GM12878 (cell line): ENCODE data around the gene HMGN1. TPM values are rescaled to one million over a fixed set of nuclear protein-coding genes. Genes with fewer than 3 reads are reported as not detected.

ENCODE experiments used
- ATAC-seq: fragments of 200-7000 bp; cut with Tn5 transposase; 3 replicates; pipeline ENCODE4 v1.9.1; 2020; ENCODE audit warnings: mild to moderate bottlenecking, moderate library complexity
- BruUV-seq: library from RNA; stranded (reverse); fragments of 400-500 nt; replicated peaks from 2 replicates; lab custom pipeline; 2021; lab: Mats Ljungman, UMichigan
- CTCF ChIA-PET: fragments of 300-600 bp; sonication (Branson Sonifier 250); formaldehyde crosslinking; extraction: SDS; loops from one replicate; lab custom pipeline; 2021; ENCODE audit warnings: inconsistent platforms; lab: Yijun Ruan, JAX
- POLR2A ChIA-PET: fragments of 350-600 bp; formaldehyde crosslinking; extraction: SDS; loops from one replicate; lab custom pipeline; 2021; ENCODE audit warnings: inconsistent platforms; lab: Charles Lee
- RAD21 ChIA-PET: fragments of 300-600 bp; sonication (Branson Sonifier 250); formaldehyde crosslinking; loops from one replicate; lab custom pipeline; 2023; ENCODE audit warnings: antibody characterized with exemption; ENCODE audit not compliant: unreplicated experiment; lab: Charles Lee
- SMC1A ChIA-PET: fragments of 300-600 bp; sonication (Branson Sonifier 250); formaldehyde crosslinking; loops from one replicate; lab custom pipeline; 2023; ENCODE audit not compliant: unreplicated experiment, uncharacterized antibody; lab: Charles Lee
- DNase-seq: peaks from one replicate; pipeline ENCODE4 v3.0.0-alpha.2; 2011; ENCODE audit warnings: low read depth, low spot score
- FAIRE-seq: peaks from 3 replicates; lab custom pipeline; 2011; peaks lifted over from hg19 to GRCh38; lab: Jason Lieb, UNC
- H2AFZ ChIP-seq: 2 replicates; pipeline ENCODE4 v1.6.0; 2011; ENCODE audit warnings: low read depth, low read length, control low read depth; ENCODE audit not compliant: control insufficient read depth
- H3K27ac ChIP-seq: 2 replicates; pipeline ENCODE4 v1.5.1; 2011; ENCODE audit warnings: control low read depth; ENCODE audit not compliant: control insufficient read depth, insufficient read depth
- H3K27me3 ChIP-seq, 2 experiments: replicated peaks in 1 of 2; 2 replicates each; pipeline versions ENCODE4 v1.6.0 to v1.6.1; 2011; ENCODE audit warnings: low read length in 1 of 2; ENCODE audit not compliant: control insufficient read depth in 2 of 2, insufficient read depth in 2 of 2
- H3K36me3 ChIP-seq, 2 experiments: 2 replicates each; pipeline ENCODE4 v1.5.1; 2011; ENCODE audit warnings: low read length in 1 of 2; ENCODE audit not compliant: control insufficient read depth in 2 of 2, insufficient read depth in 2 of 2
- H3K4me1 ChIP-seq: 2 replicates; pipeline ENCODE4 v1.6.1; 2011; ENCODE audit warnings: mild to moderate bottlenecking, low read length, moderate library complexity, mixed read lengths; ENCODE audit not compliant: control insufficient read depth, insufficient read depth
- H3K4me2 ChIP-seq: 2 replicates; pipeline ENCODE4 v1.6.0; 2011; ENCODE audit warnings: control low read depth; ENCODE audit not compliant: control insufficient read depth, insufficient read depth
- H3K4me3 ChIP-seq: fragments of 200-600 bp; sonication (generic); 2 replicates; pipeline ENCODE4 v1.5.1; 2016
- H3K79me2 ChIP-seq: 2 replicates; pipeline ENCODE4 v1.6.0; 2011; ENCODE audit warnings: low read length; ENCODE audit not compliant: control insufficient read depth, insufficient read depth
- H3K9ac ChIP-seq: 2 replicates; pipeline ENCODE4 v1.8.0; 2011; ENCODE audit warnings: low read length, control low read depth, mixed read lengths; ENCODE audit not compliant: control insufficient read depth, insufficient read depth
- H3K9me3 ChIP-seq: replicated peaks from 3 replicates; pipeline ENCODE4 v1.5.1; 2011; ENCODE audit warnings: mild to moderate bottlenecking, low read length; ENCODE audit not compliant: control insufficient read depth, insufficient read depth
- H4K20me1 ChIP-seq: 2 replicates; pipeline ENCODE4 v1.6.0; 2011; ENCODE audit not compliant: control insufficient read depth, insufficient read depth
- ATF7 ChIP-seq: fragments of 450-650 bp; IDR thresholded peaks from 2 replicates; pipeline ENCODE4 v1.6.1; 2016; ENCODE audit warnings: low read depth, mild to moderate bottlenecking
- BCL11A ChIP-seq: IDR thresholded peaks from 2 replicates; pipeline ENCODE4 v1.6.1; 2011; ENCODE audit warnings: low read depth, low read length
- CEBPB ChIP-seq, 2 experiments: fragments of 150-350 bp in 1 of 2; IDR thresholded peaks; 2 replicates each; pipeline ENCODE4 v1.6.1; 2012 to 2014; ENCODE audit warnings: low read depth in 2 of 2, low read length in 2 of 2, borderline replicate concordance in 1 of 2, inconsistent platforms in 1 of 2
- CHD4 ChIP-seq: fragments of 200-600 bp; sonication (generic); IDR thresholded peaks from 2 replicates; pipeline ENCODE4 v1.6.1; 2016; ENCODE audit warnings: mild to moderate bottlenecking
- ELK1 ChIP-seq: IDR thresholded peaks from 2 replicates; pipeline ENCODE4 v1.6.1; 2012; ENCODE audit warnings: low read depth, low read length, improper control_type of control experiment
- EP300 ChIP-seq, 2 experiments: fragments of 150-350 bp in 1 of 2; IDR thresholded peaks; 2 replicates each; pipeline ENCODE4 v1.6.1; 2011 to 2012; ENCODE audit warnings: low read depth in 2 of 2, low read length in 2 of 2, borderline replicate concordance in 1 of 2, improper control_type of control experiment in 1 of 2, inconsistent platforms in 1 of 2; ENCODE audit not compliant: control insufficient read depth in 1 of 2
- ESRRA ChIP-seq: IDR thresholded peaks from 2 replicates; pipeline ENCODE4 v1.6.1; 2012; ENCODE audit warnings: mild to moderate bottlenecking, low read length, improper control_type of control experiment
- ETV6 ChIP-seq, 2 experiments: fragments of 450-650 bp in 1 of 2; IDR thresholded peaks in 1 of 2; conservative IDR thresholded peaks in 1 of 2; 2 replicates each; pipeline ENCODE4 v1.6.1; 2014; ENCODE audit warnings: antibody characterized with exemption in 1 of 2, borderline replicate concordance in 1 of 2, low read depth in 1 of 2, mild to moderate bottlenecking in 1 of 2, moderate library complexity in 1 of 2
- FOS ChIP-seq: IDR thresholded peaks from 3 replicates; pipeline ENCODE4 v1.6.1; 2011; ENCODE audit warnings: borderline replicate concordance; ENCODE audit not compliant: insufficient read length; ENCODE audit errors: extremely low read depth
- HDAC2 ChIP-seq: fragments of 200-600 bp; sonication (generic); IDR thresholded peaks from 2 replicates; pipeline ENCODE4 v1.6.1; 2017
- KLF5 ChIP-seq: fragments of 450-650 bp; IDR thresholded peaks from 2 replicates; pipeline ENCODE4 v1.6.1; 2014; ENCODE audit warnings: mild to moderate bottlenecking; ENCODE audit not compliant: partially characterized antibody
- MYB ChIP-seq: fragments of 150-350 bp; IDR thresholded peaks from 2 replicates; pipeline ENCODE4 v1.6.1; 2014; ENCODE audit warnings: mild to moderate bottlenecking, low read depth, low read length, borderline replicate concordance
- RBBP5 ChIP-seq: fragments of 200-600 bp; sonication (generic); conservative IDR thresholded peaks from 2 replicates; pipeline ENCODE4 v1.6.1; 2016
- SMARCA5 ChIP-seq: fragments of 450-650 bp; IDR thresholded peaks from 2 replicates; pipeline ENCODE4 v1.6.1; 2017; ENCODE audit warnings: mild to moderate bottlenecking
- SPI1 ChIP-seq: IDR thresholded peaks from 2 replicates; pipeline ENCODE4 v1.6.1; 2011; ENCODE audit warnings: low read depth, mild to moderate bottlenecking, low read length, moderate library complexity, borderline replicate concordance; ENCODE audit not compliant: insufficient read depth
- ZNF217 ChIP-seq: fragments of 450-650 bp; IDR thresholded peaks from 2 replicates; pipeline ENCODE4 v1.6.1; 2017; ENCODE audit warnings: antibody characterized with exemption, mild to moderate bottlenecking
- ZNF274 ChIP-seq: IDR thresholded peaks from one replicate; pipeline ENCODE4 v1.8.0; 2011; ENCODE audit not compliant: insufficient read length, insufficient read depth
- WGBS: methylation state at CpG from one replicate; pipeline ENCODE4 v1.1.6; 2016; ENCODE audit warnings: low lambda C conversion rate; ENCODE audit not compliant: insufficient replicate concordance, insufficient coverage; ENCODE audit errors: missing lambda C conversion rate; 5-methylcytosine and 5-hydroxymethylcytosine counted together
- in situ Hi-C: fragments of 300-500 bp; cut with MboI; formaldehyde crosslinking; loops from 9 replicates; pipeline ENCODE4 v1.14.3; 2018; ENCODE audit warnings: mixed read lengths
- intact Hi-C: fragments of 100-400 bp; cut with micrococcal nuclease; formaldehyde crosslinking; loops from one replicate; pipeline ENCODE4 v1.14.2; 2022; ENCODE audit not compliant: unreplicated experiment
- polyA plus RNA-seq, 11 experiments: library from polyadenylated mRNA; depleted of rRNA in 4 of 11; unstranded in 6 of 11; stranded (reverse) in 5 of 11; fragments of >200 nt; fragmentation: Nextera tagmentation in 4 of 11; fragmentation: Illumina TruSeq in 1 of 11; extraction: Ambion mirVana in 4 of 11; extraction: Trizol in 1 of 11; gene quantifications; 1 replicate in 1 of 11; 2 replicates in 10 of 11; pipeline versions ENCODE4 v1.2.1 to v1.2.3, GENCODE V29; 2011 to 2016; ENCODE audit warnings: inconsistent platforms in 2 of 11, missing spikeins in 2 of 11, low read depth in 1 of 11
- total RNA-seq, 4 experiments: library from RNA; depleted of rRNA in 3 of 4; stranded (reverse); fragments of >200 nt in 3 of 4; fragmentation: Illumina TruSeq in 1 of 4; extraction: Trizol in 1 of 4; gene quantifications; 2 replicates each; pipeline versions ENCODE4 v1.2.1 to v1.2.3, GENCODE V29; 2013 to 2021
- TF ChIP-seq, protein P1 (sequence below): fragments of 450-650 bp; IDR thresholded peaks from 2 replicates; pipeline ENCODE4 v1.6.1; 2017; ENCODE audit warnings: mild to moderate bottlenecking, low read depth, inconsistent platforms; ENCODE audit not compliant: poor library complexity, severe bottlenecking

HMGN1 gene
- total and polyA plus RNA-seq, 10 of the 15 experiments (the other 5 are each of a cell fraction or from before 2014, with no cell fraction given), result 120 to 798 (median 396) TPM

- TF ChIP-seq EP300 (IDR thresholded peaks at IDR 0.05; ENCODE audit: borderline replicate concordance in 1 of 2, control insufficient read depth in 1 of 2, low read depth in 2 of 2, low read length in 2 of 2) (no peak), ATF7 (no peak), SMARCA5 (no peak), RBBP5 (no peak), ZNF217 (no peak), ELK1 (no peak), CEBPB (IDR thresholded peaks at IDR 0.05; ENCODE audit: borderline replicate concordance in 1 of 2, low read depth in 2 of 2, low read length in 2 of 2) (no peak)
Observed at GRCh38 chr21:39367783-39368182, 18.9 kb upstream of the HMGN1 start (continued).

DNA sequence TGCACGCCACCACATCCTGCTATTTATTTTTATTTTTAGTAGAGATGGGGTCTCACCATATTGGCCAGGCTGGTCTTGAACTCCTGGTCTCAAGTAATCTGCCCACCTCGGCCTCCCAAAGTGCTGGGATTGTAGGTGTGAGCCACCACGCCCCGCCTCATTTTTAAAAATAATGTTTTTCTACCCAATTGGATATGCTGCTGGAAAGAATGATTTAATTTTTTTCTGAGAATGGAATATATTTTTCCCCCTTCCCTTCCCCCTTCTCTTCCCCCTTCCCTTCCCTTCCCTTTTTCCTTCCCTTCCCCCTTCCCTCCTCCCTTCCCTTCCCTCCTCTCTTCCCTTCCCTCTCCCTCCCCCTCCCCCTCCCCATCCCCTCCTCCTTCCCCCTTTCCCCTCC lies 17.7 kb upstream of the HMGN1 start:
- in situ Hi-C loops, result no loop called here
- H3K4me1 ChIP-seq, result no peaks in the 10 kb centered on the region
- DNase-seq (no peak), ATAC-seq (no peak), FAIRE-seq (no peak)
- intact Hi-C loops, result no loop called here
- no peaks in the 10 kb centered on the region for H3K79me2 ChIP-seq
- H3K36me3 ChIP-seq, result no peaks in the 10 kb centered on the region
- TF ChIP-seq BCL11A, result no peak
- no peak for TF ChIP-seq SPI1
- no peak for TF ChIP-seq HDAC2
- no peak for TF ChIP-seq FOS
- TF ChIP-seq, protein P1, sequence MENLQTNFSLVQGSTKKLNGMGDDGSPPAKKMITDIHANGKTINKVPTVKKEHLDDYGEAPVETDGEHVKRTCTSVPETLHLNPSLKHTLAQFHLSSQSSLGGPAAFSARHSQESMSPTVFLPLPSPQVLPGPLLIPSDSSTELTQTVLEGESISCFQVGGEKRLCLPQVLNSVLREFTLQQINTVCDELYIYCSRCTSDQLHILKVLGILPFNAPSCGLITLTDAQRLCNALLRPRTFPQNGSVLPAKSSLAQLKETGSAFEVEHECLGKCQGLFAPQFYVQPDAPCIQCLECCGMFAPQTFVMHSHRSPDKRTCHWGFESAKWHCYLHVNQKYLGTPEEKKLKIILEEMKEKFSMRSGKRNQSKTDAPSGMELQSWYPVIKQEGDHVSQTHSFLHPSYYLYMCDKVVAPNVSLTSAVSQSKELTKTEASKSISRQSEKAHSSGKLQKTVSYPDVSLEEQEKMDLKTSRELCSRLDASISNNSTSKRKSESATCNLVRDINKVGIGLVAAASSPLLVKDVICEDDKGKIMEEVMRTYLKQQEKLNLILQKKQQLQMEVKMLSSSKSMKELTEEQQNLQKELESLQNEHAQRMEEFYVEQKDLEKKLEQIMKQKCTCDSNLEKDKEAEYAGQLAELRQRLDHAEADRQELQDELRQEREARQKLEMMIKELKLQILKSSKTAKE, result no peak
- no peak for TF ChIP-seq RBBP5
- TF ChIP-seq ETV6 (conservative IDR thresholded peaks at IDR 0.05 in 1 of 2, IDR thresholded peaks at IDR 0.05 in 1 of 2; ENCODE audit: borderline replicate concordance in 1 of 2, low read depth in 1 of 2), result no peak
- TF ChIP-seq KLF5, result no peak
- TF ChIP-seq CHD4, result no peak
- TF ChIP-seq ZNF274, result no peak
- no peak for TF ChIP-seq MYB
- TF ChIP-seq ESRRA, result no peak
- BruUV-seq, result no TSS peak
- RAD21 ChIA-PET, result no interaction called here
- POLR2A ChIA-PET, result no interaction called here
- no peak overlapping the region for H3K4me2 ChIP-seq
- H3K9ac ChIP-seq, result no peak overlapping the region
- no peak overlapping the region for H3K27ac ChIP-seq
- no peak overlapping the region for H3K4me3 ChIP-seq
- no peaks in the 10 kb centered on the region for H3K27me3 ChIP-seq
- 40% methylated on average over 4 of the region's 4 CpGs for WGBS
- no peak overlapping the region for H2AFZ ChIP-seq
- no peaks in the 10 kb centered on the region for H3K9me3 ChIP-seq
- no peaks in the 10 kb centered on the region for H4K20me1 ChIP-seq
- CTCF ChIA-PET, result interaction anchor here (1.4 kb wide), 1 partner anchor 12 kb away, joined by 4 read pairs; no protein-coding TSS in a partner anchor
- SMC1A ChIA-PET, result no interaction called here
